ENCODE data around the gene MAS1L.

DNA sequence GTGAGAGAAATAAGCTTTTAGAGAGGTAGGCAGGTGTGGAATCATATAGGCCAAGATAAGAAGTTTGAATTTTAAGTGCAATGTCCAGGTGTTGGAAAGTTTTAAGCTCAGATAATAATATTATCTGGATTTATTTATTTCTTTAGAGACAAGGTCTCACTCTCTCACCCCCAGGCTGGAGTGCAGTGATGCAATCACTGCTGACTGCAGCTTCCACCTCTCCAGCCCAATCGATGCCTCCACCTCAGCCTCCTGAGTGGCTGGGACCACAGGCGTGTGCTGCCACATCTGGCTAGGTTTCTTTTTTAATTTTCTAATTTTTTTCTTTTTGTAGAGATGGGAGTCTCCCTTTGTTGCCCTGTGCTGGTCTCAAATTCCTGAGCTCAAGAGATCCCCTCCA, 5.5 kb upstream of the MAS1L start:
- TF ChIP-seq, protein P1, sequence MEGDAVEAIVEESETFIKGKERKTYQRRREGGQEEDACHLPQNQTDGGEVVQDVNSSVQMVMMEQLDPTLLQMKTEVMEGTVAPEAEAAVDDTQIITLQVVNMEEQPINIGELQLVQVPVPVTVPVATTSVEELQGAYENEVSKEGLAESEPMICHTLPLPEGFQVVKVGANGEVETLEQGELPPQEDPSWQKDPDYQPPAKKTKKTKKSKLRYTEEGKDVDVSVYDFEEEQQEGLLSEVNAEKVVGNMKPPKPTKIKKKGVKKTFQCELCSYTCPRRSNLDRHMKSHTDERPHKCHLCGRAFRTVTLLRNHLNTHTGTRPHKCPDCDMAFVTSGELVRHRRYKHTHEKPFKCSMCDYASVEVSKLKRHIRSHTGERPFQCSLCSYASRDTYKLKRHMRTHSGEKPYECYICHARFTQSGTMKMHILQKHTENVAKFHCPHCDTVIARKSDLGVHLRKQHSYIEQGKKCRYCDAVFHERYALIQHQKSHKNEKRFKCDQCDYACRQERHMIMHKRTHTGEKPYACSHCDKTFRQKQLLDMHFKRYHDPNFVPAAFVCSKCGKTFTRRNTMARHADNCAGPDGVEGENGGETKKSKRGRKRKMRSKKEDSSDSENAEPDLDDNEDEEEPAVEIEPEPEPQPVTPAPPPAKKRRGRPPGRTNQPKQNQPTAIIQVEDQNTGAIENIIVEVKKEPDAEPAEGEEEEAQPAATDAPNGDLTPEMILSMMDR (IDR thresholded peaks at IDR 0.05) = no peak
- TF ChIP-seq POLR2A (IDR thresholded peaks at IDR 0.05) (no peak), POLR2AphosphoS5 (IDR thresholded peaks at IDR 0.05) (no peak), EP300 (IDR thresholded peaks at IDR 0.05) (no peak)

Measured in upper lobe of left lung (tissue), 4 donors.